ENCODE measurements around the gene LMTK3.

- TF ChIP-seq CTCF (IDR thresholded peaks at IDR 0.05 in 8 of 11, conservative IDR thresholded peaks at IDR 0.05 in 3 of 11) (no peak), POLR2A (IDR thresholded peaks at IDR 0.05) (no peak)
These were observed 60.0 kb downstream of the LMTK3 start for GRCh38 chr19:48451624-48452023.
